ENCODE results near the gene ROBO4. TPM values are rescaled to one million over a fixed set of nuclear protein-coding genes. Genes with fewer than 3 reads are reported as not detected.

The ROBO4 gene
- total RNA-seq, 3 donors from 2014 or later, result 4.8 to 8.4 (median 7.9) TPM

GRCh38 chr11:124877910-124878758 is 19.5 kb downstream of the ROBO4 start:
- Histone ChIP-seq H3K4me1 (ENCODE audit: low read depth) (peaks cover 3% of the 10 kb centered on the region), H3K9me3 (no peaks in the 10 kb centered on the region), H3K4me3 (no peak overlapping the region), H3K36me3 (ENCODE audit: low read depth) (no peaks in the 10 kb centered on the region)
- no peak for TF ChIP-seq CTCF (IDR thresholded peaks at IDR 0.05)
- intact Hi-C loops (cut with DNase I, micrococcal nuclease), result no loop called here
- no peak for ATAC-seq
- DNase-seq, result no peak

- ATAC-seq, result no peak
- DNase-seq, result no peak
- Histone ChIP-seq H3K36me3 (ENCODE audit: low read depth) (no peaks in the 10 kb centered on the region), H3K4me1 (ENCODE audit: low read depth) (peaks cover 3% of the 10 kb centered on the region), H3K4me3 (no peak overlapping the region), H3K9me3 (no peaks in the 10 kb centered on the region)
- intact Hi-C loops (cut with DNase I, micrococcal nuclease), result no loop called here
- TF ChIP-seq CTCF (IDR thresholded peaks at IDR 0.05), result no peak
These were observed 20.1 kb downstream of the ROBO4 start for GRCh38 chr11:124877631-124877909.

- H3K9me3 ChIP-seq, result no peaks in the 10 kb centered on the region
- no peak for TF ChIP-seq CTCF (IDR thresholded peaks at IDR 0.05)
- ATAC-seq (no peak), DNase-seq (no peak)
- intact Hi-C loops (cut with DNase I, micrococcal nuclease), result no loop called here
- H3K36me3 ChIP-seq (ENCODE audit: low read depth), result no peaks in the 10 kb centered on the region
- no peak overlapping the region for H3K4me3 ChIP-seq
- H3K4me1 ChIP-seq (ENCODE audit: low read depth), result peaks cover 3% of the 10 kb centered on the region
These were observed 20.6 kb downstream of the ROBO4 start for GRCh38 chr11:124876818-124877630.

GRCh38 chr11:124875943-124876817 is 21.5 kb downstream of the ROBO4 start:
- no peaks in the 10 kb centered on the region for H3K36me3 ChIP-seq (ENCODE audit: low read depth)
- peak; percentile 73 for TF ChIP-seq CTCF (IDR thresholded peaks at IDR 0.05)
- intact Hi-C loops (cut with DNase I, micrococcal nuclease), result no loop called here
- H3K4me1 ChIP-seq (ENCODE audit: low read depth), result peaks cover 3% of the 10 kb centered on the region
- DNase-seq (peak; percentile 86 to 91 (median 88)), ATAC-seq (peak; percentile 97)
- H3K9me3 ChIP-seq, result no peaks in the 10 kb centered on the region
- H3K4me3 ChIP-seq, result peak overlapping the region; percentile 21

- Histone ChIP-seq H3K36me3 (ENCODE audit: low read depth) (no peaks in the 10 kb centered on the region), H3K4me3 (no peak overlapping the region), H3K9me3 (no peaks in the 10 kb centered on the region), H3K4me1 (ENCODE audit: low read depth) (peaks cover 3% of the 10 kb centered on the region)
- intact Hi-C loops (cut with DNase I, micrococcal nuclease), result no loop called here
- DNase-seq (no peak), ATAC-seq (no peak)
- no peak for TF ChIP-seq CTCF (IDR thresholded peaks at IDR 0.05)
These were observed 22.3 kb downstream of the ROBO4 start for GRCh38 chr11:124875401-124875800.
